LNCAP (cell line): Measurements from ENCODE around the gene GPR183.

Experiments
- CTCF ChIP-seq: fragments of 450-650 bp; IDR thresholded peaks from 2 replicates; pipeline ENCODE4 v1.5.1; 2017; ENCODE audit warnings: mild to moderate bottlenecking

GPR183 gene

GRCh38 chr13:99265162-99265800, 41.9 kb downstream of the GPR183 start:
- no peak for TF ChIP-seq CTCF

GRCh38 chr13:99264051-99264450, 43.1 kb downstream of the GPR183 start:
- TF ChIP-seq CTCF, result no peak

- no peak for TF ChIP-seq CTCF
Measured at GRCh38 chr13:99263126-99263785, 43.9 kb downstream of the GPR183 start.

- TF ChIP-seq CTCF, result no peak
Measured at GRCh38 chr13:99261059-99261458, 46.1 kb downstream of the GPR183 start.

- TF ChIP-seq CTCF, result no peak
Measured at GRCh38 chr13:99260216-99260615, 47.0 kb downstream of the GPR183 start.

GRCh38 chr13:99258946-99259345, 48.3 kb downstream of the GPR183 start:
- TF ChIP-seq CTCF, result no peak

GRCh38 chr13:99258210-99258860, 48.9 kb downstream of the GPR183 start, which contains the start of gene GPR18:
Gene GPR18 (minus strand): TSS chr13:99258379. CDS start chr13:99255872, 2,507 bp downstream.
- TF ChIP-seq CTCF, result no peak
